Fibroblast of lung (primary cell): ENCODE measurements around the gene GINS1.

ENCODE experiments used
- EZH2 ChIP-seq: IDR thresholded peaks from 2 replicates; pipeline ENCODE4 v1.5.1; 2012; ENCODE audit warnings: low read length, control low read depth, mild to moderate bottlenecking; ENCODE audit errors: missing control alignments
- TF ChIP-seq, protein P1 (sequence below), 2 donors: IDR thresholded peaks in 1 of 2; conservative IDR thresholded peaks in 1 of 2; 1 replicate in 1 of 2; 2 replicates in 1 of 2; pipeline ENCODE4 v1.5.1; 2011 to 2012; ENCODE audit warnings: low read length in 2 of 2, control low read depth in 1 of 2, inconsistent platforms in 1 of 2, low read depth in 1 of 2, mild to moderate bottlenecking in 1 of 2

DNA sequence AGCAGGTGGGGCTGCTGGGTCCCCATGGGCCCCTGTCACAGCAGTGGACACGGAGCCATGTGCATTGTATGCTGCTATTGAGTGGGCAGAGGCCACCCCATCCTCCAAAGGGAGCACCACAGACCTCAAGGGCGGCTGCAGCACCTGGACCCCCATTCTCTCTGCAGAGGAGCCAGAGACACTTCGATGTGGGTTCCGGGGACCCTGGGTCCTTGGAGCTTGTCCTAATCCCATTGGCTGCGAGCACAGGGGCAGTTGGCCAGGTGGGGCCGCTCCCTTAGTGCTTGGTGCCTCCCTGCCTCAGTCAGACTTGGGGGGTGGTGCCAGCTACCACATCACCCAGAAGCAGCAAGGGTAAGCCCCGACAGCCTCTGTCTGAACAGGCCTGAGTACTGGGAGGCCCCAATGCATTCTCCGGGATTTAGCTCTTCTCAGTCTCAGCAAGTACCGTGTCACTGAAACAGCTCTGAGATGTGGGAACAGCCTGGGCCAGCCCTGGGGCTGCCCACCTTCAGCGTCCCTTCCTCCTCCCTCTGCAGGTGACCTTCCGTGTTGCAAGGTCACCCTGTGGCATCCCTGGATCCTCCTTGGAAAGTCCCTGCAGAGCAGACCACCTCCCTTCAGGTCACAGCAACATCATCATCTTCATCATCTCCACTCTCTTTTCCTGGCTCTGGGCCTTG lies 73.9 kb downstream of the GINS1 start:
- TF ChIP-seq, protein P1, sequence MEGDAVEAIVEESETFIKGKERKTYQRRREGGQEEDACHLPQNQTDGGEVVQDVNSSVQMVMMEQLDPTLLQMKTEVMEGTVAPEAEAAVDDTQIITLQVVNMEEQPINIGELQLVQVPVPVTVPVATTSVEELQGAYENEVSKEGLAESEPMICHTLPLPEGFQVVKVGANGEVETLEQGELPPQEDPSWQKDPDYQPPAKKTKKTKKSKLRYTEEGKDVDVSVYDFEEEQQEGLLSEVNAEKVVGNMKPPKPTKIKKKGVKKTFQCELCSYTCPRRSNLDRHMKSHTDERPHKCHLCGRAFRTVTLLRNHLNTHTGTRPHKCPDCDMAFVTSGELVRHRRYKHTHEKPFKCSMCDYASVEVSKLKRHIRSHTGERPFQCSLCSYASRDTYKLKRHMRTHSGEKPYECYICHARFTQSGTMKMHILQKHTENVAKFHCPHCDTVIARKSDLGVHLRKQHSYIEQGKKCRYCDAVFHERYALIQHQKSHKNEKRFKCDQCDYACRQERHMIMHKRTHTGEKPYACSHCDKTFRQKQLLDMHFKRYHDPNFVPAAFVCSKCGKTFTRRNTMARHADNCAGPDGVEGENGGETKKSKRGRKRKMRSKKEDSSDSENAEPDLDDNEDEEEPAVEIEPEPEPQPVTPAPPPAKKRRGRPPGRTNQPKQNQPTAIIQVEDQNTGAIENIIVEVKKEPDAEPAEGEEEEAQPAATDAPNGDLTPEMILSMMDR (conservative IDR thresholded peaks at IDR 0.05 in 1 of 2, IDR thresholded peaks at IDR 0.05 in 1 of 2; ENCODE audit: low read depth in 1 of 2, low read length in 2 of 2), result peak; percentile 8 to 10
- TF ChIP-seq EZH2, result no peak
